RWPE1 (cell line): Measurements from ENCODE around the gene AP2B1.

Source experiments
- CTCF ChIA-PET: fragments of 350-600 bp; sonication (Branson Sonifier 250); formaldehyde crosslinking; extraction: SDS; loops from one replicate; lab custom pipeline; 2021; lab: Yijun Ruan, JAX
- POLR2A ChIA-PET: fragments of 400-600 bp; formaldehyde crosslinking; extraction: SDS; loops from one replicate; lab custom pipeline; 2020; ENCODE audit warnings: antibody characterized with exemption; ENCODE audit not compliant: low non-redundant PET; lab: Yijun Ruan, JAX
- DNase-seq: peaks from one replicate; pipeline ENCODE4 v3.0.0; 2012; ENCODE audit warnings: low spot score
- H3K27ac ChIP-seq: fragments of 450-650 bp; 2 replicates; pipeline ENCODE4 v1.5.1; 2017
- CTCF ChIP-seq: fragments of 450-650 bp; conservative IDR thresholded peaks from 2 replicates; pipeline ENCODE4 v1.5.1; 2017; ENCODE audit warnings: low read depth, mild to moderate bottlenecking

Gene AP2B1

GRCh38 chr17:35655303-35655702, 68.2 kb downstream of the AP2B1 start:
- no peak overlapping the region for H3K27ac ChIP-seq
- POLR2A ChIA-PET: no interaction called here
- TF ChIP-seq CTCF: no peak
- no peak for DNase-seq
- CTCF ChIA-PET: interaction anchor here (0.9 kb wide), 1 partner anchor 10 kb away, joined by 3 read pairs; no protein-coding TSS in a partner anchor

DNA sequence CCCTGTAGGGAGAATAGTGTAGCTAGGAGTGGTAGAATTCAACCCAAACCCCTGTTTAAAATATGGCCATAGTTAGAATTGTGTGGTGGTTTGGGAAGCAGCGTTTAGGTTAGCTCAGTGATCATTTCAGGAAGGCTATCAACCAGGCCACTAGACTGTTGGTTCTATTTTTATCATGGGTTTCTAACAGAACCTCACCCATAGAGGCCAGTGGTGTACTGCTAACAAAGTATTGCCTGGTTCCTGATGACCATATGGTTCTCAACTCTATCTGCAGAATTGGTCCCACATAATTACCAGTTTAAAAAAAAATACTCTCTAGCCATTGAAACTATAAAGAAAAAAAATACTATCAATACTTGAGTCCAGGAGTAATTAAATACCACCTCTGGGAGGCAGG, 73.8 kb downstream of the AP2B1 start:
- CTCF ChIA-PET: interaction anchor here (0.5 kb wide), 1 partner anchor 76 kb away, joined by 3 read pairs; no protein-coding TSS in a partner anchor
- POLR2A ChIA-PET: no interaction called here

GRCh38 chr17:35664685-35665084, 77.6 kb downstream of the AP2B1 start:
- CTCF ChIA-PET: interaction anchor here (0.6 to 1.1 kb wide), 2 partner anchors 10 to 14 kb away, joined by 3 to 4 read pairs; no protein-coding TSS in a partner anchor
- POLR2A ChIA-PET: no interaction called here
- no peak for DNase-seq
- no peak for TF ChIP-seq CTCF
- H3K27ac ChIP-seq: no peak overlapping the region

More for the DNA sequence above, 73.8 kb downstream of the AP2B1 start:
- TF ChIP-seq CTCF: no peak
- DNase-seq: no peak
- H3K27ac ChIP-seq: no peak overlapping the region

GRCh38 chr17:35665662-35666061, 78.5 kb downstream of the AP2B1 start:
- no peak for TF ChIP-seq CTCF
- DNase-seq: no peak
- ChIA-PET POLR2A (no interaction called here), CTCF (interaction anchor here (0.7 to 1.1 kb wide), 2 partner anchors 11 to 564 kb away, joined by 3 to 4 read pairs; no protein-coding TSS in a partner anchor)
- H3K27ac ChIP-seq: no peak overlapping the region

- POLR2A ChIA-PET: no interaction called here
- TF ChIP-seq CTCF: no peak
- CTCF ChIA-PET: no interaction called here
- DNase-seq: no peak
- H3K27ac ChIP-seq: no peak overlapping the region
Observed at GRCh38 chr17:35666070-35666469, 78.9 kb downstream of the AP2B1 start.

DNA sequence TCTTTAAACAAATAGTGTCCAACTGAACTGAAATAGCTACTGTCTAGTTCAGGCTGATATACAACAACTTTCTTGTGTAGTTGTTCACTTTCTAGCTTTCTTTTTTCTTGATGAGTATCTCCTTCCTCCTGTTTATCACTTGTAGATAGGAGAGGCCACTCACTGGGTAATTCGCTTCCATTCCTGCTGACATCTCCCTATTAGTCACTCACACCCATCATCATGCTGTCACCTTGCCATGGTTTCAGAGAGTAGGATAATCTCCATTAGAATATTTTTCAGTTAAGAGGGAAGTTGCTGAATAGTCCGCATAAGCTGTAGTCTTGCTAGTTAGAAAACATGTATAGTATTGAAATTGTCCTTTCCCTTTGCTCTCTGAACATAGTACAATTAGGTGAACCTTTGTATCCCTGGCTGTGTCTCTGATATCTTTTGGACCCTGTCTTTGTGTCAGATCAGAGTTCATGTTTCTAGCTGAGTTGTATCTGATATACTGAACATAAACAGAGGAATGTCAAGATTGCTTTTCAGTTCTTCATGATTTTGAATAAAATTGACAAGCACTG, 79.9 kb downstream of the AP2B1 start:
- CTCF ChIA-PET: no interaction called here
- TF ChIP-seq CTCF: no peak
- POLR2A ChIA-PET: no interaction called here
- no peak for DNase-seq
- no peak overlapping the region for H3K27ac ChIP-seq
